GM08714 (cell line): ENCODE data around the gene PAPLN.
"Not testable (repeated sequence)": the region's sequence is repeated elsewhere in the genome, so short reads cannot be mapped to it uniquely, and the experiment has no call there.

ENCODE experiments used
- H3K4me3 ChIP-seq: fragments of 200-500 bp; sonication (Bioruptor generic); 2 replicates; pipeline ENCODE4 v1.5.1; 2014; ENCODE audit warnings: mild to moderate bottlenecking, low read length, inconsistent platforms
- ZNF274 ChIP-seq: IDR thresholded peaks from 2 replicates; pipeline ENCODE4 v1.6.1; 2012; ENCODE audit warnings: mild to moderate bottlenecking, low read depth, low read length

Gene PAPLN

GRCh38 chr14:73237219-73237785 lies at the start of gene PAPLN:
TSS of gene PAPLN (plus strand) at chr14:73237506. CDS start at chr14:73239779, 2,273 bp downstream.
- H3K4me3 ChIP-seq, result peak within 1 kb of the TSS; percentile 31; the same call in 1 of the 2 replicates
- no peak for TF ChIP-seq ZNF274

DNA sequence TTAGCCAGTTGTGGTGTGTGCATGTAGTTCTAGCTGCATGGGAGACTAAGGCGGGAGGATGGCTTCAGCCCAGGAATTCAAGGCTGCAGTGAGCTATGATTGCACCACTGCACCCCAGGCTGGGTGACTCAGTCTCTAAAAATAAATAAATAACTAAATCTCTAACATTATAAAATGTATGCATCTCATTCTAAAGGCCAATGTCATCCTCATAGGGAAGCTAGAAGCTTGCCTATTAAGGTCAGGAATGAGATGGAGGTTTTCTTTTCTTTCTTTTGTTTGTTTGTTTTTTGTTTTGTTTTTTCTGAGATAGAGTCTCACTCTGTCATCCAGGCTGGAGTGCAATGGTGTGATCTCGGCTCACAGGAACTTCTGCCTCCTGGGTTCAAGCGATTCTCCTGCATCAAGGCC lies 48.8 kb upstream of the PAPLN start:
- H3K4me3 ChIP-seq, result no peak overlapping the region
- TF ChIP-seq ZNF274, result no peak

GRCh38 chr14:73189651-73190050 lies 47.7 kb upstream of the PAPLN start:
- no peak for TF ChIP-seq ZNF274

DNA sequence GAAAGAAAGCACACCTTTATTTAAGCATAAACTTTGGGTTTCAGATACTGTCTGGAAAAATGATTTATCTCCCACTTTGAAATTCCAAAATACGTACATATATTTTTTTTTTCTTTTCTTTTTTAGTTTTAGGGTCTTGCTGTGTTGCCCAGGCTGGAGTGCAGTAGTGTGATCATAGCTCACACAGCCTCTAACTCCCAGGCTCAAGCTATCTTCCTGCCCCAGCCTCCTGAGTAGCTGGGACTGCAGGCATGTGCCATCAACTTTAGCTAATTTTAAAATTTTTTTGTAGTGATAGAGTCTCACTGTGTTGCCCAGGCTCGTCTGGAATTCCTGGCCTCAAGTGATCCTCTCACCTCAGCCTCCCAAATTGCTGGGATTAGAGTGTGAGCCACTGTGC lies 45.9 kb upstream of the PAPLN start:
- TF ChIP-seq ZNF274, result no peak
- H3K4me3 ChIP-seq, result no peak overlapping the region

More at GRCh38 chr14:73189651-73190050, 47.7 kb upstream of the PAPLN start:
- H3K4me3 ChIP-seq, result no peak overlapping the region

GRCh38 chr14:73194306-73194705 lies 43.0 kb upstream of the PAPLN start:
- H3K4me3 ChIP-seq, result not testable (repeated sequence)

DNA sequence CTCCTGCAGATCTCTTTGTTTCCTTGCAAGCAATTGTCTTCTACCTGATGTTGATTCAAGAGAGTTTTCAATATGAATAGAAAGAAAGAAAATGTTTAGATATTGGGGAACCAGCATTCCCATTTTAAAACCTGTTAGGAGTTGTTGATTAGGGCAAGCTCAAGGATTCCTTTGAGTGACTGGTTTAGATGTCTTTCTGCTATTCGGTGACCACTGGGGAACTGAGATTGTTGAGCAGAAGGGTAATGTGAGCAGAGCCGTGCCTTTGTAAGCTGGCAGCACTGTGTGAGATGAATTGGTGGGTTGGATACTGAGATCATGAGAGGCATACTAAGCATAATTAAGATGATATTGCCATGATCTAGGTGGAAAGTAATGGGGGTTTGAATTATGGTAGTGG lies 39.1 kb upstream of the PAPLN start:
- H3K4me3 ChIP-seq, result no peak overlapping the region
- TF ChIP-seq ZNF274, result no peak

DNA sequence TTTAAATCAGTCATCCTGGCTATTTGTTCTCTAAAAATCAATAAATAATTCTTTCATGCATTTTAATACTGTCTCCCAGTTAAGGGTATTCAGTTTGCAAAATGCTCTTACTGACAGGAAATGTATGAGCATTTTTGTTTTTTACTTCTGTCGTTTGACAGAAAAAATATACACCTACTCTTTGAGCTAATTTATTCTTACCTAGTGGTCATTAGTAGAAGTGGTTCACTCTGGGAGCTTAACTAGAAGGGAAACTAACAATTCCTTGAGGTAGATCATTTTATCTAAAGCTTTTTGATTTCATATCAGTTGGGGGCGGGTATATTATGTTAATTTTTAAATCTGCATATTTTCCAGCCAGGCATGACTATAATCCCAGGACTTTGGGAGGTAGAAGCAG lies 33.8 kb upstream of the PAPLN start:
- TF ChIP-seq ZNF274, result no peak
- H3K4me3 ChIP-seq, result no peak overlapping the region

DNA sequence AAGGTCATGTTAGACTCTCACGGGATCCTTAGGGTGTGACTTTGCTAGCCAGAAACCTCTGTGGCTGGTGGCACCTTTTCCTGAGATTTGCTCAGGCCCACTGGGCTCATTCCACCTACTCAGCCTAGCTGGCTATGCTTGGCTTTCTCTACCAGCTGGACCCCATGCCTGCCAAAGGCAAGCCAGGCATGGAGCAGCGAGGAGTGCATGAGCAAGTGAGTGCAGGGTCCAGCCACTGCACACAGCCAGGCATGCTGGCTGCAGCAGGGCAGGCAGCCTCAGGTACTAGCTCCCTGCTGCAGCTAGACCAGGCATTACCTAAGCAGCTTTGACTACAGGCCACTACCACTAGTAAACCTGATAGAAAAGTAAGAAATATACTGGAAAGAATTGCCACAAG lies 29.7 kb upstream of the PAPLN start:
- H3K4me3 ChIP-seq, result no peak overlapping the region
- TF ChIP-seq ZNF274, result no peak

DNA sequence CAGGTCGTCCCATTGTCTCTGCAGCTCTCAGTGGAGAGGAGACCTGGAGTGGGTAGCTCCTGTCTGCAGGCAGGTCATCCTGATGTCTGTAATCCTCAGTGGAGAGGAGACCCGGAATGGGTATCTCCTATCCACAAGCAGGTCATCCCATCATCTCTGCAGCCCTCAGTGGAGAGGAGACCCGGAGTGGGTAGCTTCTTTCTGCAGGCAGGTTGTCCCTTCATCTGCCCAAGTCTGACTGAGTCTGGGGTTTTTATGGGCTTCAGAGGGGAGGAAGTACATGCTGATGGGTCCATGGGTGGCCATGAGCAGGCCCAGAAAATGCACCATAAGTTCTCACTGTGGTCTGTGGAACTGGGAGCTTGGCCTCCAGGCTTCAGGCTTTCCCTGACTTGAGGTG lies 28.9 kb upstream of the PAPLN start:
- H3K4me3 ChIP-seq, result no peak overlapping the region
- TF ChIP-seq ZNF274, result no peak

- H3K4me3 ChIP-seq, result no peak overlapping the region
- no peak for TF ChIP-seq ZNF274
These were observed 28.5 kb upstream of the PAPLN start for GRCh38 chr14:73208846-73209245.

GRCh38 chr14:73209953-73210352 lies 27.4 kb upstream of the PAPLN start:
- TF ChIP-seq ZNF274, result no peak

DNA sequence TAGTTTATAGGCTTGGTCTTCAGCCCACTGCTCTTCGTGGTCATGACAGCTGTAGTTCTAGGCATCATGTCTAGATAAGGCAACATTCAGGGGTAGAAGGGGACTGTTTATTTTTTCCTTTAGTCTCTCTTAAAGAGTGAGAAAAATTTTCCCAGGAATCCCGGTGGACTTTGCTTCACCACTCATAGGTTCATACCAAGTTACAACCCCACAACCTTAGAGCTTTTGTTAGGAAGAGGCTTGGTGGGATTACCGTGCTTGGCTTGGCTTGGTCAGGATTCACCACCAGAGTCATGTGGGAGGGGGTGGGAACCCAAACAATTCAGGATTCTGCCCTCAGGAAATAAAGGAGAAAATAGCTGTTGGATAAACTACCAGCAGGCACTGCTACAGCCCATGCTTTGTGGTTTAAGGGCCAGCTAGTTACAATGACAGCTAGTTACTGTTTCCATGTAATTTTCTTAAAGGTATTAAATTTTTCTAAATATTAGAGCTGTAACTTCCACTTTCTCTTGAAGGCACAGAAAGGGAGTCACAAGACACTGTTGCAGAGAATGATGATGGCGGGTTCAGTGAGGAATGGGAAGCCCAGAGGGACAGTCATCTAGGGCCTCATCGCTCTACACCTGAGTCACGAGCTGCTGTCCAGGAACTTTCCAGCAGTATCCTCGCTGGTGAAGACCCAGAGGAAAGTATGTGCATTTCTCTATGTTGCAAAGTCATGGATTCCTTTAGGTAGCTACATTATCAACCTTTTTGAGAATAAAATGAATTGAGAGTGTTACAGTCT lies 25.9 kb upstream of the PAPLN start:
- TF ChIP-seq ZNF274, result no peak
- H3K4me3 ChIP-seq, result no peak overlapping the region

More at GRCh38 chr14:73209953-73210352, 27.4 kb upstream of the PAPLN start:
- no peak overlapping the region for H3K4me3 ChIP-seq

DNA sequence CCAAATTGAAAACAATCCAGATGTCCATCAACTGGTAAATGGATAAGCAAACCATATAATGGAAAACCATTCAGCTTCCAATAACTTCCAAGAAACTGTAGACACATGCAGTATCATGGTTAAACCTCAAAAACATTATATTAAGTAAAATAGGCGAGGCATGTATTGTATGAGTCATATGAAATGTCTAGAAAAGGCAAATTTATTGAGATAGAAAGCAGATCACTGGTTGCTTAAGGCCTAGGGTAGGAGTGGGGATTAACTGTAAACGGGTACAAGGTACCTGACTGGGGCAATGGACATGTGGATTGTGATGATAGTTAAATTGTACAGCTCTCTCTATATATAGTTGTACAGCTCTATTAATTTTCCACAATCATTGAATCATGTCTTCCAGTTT lies 21.3 kb upstream of the PAPLN start:
- H3K4me3 ChIP-seq, result no peak overlapping the region
- no peak for TF ChIP-seq ZNF274

GRCh38 chr14:73217411-73217810 lies 19.9 kb upstream of the PAPLN start:
- no peak for TF ChIP-seq ZNF274
- no peak overlapping the region for H3K4me3 ChIP-seq

DNA sequence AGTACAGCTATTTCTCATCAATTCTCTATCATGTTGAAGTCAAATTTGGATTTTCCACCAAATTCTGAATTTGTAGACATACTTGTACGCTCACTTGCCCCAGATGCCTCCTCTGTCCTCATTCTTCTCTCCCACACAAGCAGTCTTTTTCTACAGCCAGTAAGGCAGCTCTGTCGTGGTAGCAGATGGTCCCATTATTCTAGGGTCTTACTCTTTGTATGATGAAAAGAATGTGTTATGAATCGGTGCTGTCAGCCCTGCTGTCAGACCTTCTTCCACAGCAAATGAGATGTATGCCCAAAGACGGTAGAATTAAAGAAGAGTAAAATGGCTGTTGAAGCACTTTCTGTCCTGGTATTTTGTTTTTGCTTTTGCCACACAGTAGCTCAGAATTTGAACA lies 17.2 kb upstream of the PAPLN start:
- H3K4me3 ChIP-seq, result no peak overlapping the region
- no peak for TF ChIP-seq ZNF274
